ENCODE data around the gene USP4.
"Not testable (repeated sequence)": the region's sequence is repeated elsewhere in the genome, so short reads cannot be mapped to it uniquely, and the experiment has no call there.

Gene USP4

DNA sequence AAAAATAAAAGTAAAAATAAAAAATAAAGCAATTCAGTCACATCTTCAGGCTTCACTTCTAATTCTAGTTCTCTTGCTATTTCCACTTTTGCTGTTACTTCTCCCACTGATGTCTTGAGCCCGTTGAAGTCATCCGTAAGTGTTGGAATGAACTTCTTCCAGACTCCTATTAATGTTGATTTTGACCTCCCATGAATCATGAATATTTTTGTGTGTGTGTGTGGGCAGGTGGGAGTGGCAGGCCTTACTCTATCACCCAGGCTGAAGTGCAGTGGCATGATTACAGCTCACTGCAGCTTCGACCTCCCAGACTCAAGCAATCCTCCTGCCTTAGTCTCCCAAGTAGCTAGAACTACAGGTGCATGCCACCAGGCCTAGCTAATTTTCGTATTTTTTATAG lies 10.7 kb downstream of the USP4 start:
- Histone ChIP-seq H3K27ac (no peak overlapping the region), H3K9me3 (no peaks in the 10 kb centered on the region), H3K4me1 (no peaks in the 10 kb centered on the region), H3K9ac (no peak overlapping the region), H3K27me3 (no peaks in the 10 kb centered on the region), H3K4me2 (no peak overlapping the region), H3K36me3 (peaks cover 100% of the 10 kb centered on the region), H3K4me3 (no peak overlapping the region), H4K20me1 (peaks cover 38% of the 10 kb centered on the region; the same call in 1 of the 2 replicates)
- no peak for TF ChIP-seq Cebpa-rat (IDR thresholded peaks at IDR 0.05)

DNA sequence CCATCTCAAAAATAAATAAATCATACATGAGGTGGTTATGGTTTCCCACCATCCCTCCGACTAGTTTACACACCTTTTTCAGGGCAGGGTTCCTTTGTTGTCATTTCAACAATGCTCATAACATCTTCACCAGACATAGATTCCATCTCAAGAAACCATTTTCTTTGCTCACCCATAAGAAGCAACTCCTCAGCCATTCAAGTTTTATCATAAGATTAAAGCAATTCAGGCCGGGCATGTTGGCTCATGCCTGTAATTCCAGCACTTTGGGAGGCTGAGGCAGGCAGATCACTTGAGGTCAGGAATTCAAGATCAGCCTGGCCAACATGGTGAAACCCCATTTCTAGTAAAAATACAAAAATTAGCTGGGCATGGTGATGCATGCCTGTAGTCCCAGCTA lies 11.5 kb downstream of the USP4 start:
- H3K27ac ChIP-seq, H3K4me3 ChIP-seq, H3K4me2 ChIP-seq, H3K9ac ChIP-seq, H3K4me1 ChIP-seq, H3K27me3 ChIP-seq, H3K9me3 ChIP-seq: not testable (repeated sequence)
- H3K36me3 ChIP-seq = peaks cover 100% of the 10 kb centered on the region
- H4K20me1 ChIP-seq = peaks cover 33% of the 10 kb centered on the region; the same call in 1 of the 2 replicates

DNA sequence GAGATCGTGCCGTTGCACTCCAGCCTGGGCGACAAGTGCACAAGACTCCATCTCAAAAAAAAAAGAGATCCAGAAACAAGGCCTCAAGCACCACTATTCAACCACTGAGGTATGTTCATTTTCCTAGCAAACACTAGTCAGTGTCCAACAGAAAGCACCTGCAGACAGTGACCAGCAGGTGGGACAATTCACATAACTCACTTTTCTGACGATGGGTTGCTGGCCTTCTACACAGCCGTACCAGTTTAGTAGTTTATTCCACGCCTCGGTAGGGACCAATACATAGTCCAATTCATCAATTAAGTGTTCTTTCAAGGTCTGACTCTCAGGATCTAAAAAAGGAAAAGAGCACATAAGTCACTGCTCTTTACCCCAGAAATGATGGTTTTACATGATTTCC lies 12.4 kb downstream of the USP4 start:
- Histone ChIP-seq H3K9me3 (no peaks in the 10 kb centered on the region), H3K36me3 (peaks cover 100% of the 10 kb centered on the region), H3K27ac (no peak overlapping the region), H3K27me3 (no peaks in the 10 kb centered on the region), H3K4me3 (no peak overlapping the region), H3K4me1 (no peaks in the 10 kb centered on the region), H3K4me2 (no peak overlapping the region), H4K20me1 (peaks cover 35% of the 10 kb centered on the region; the same call in 1 of the 2 replicates), H3K9ac (no peak overlapping the region)
- TF ChIP-seq Cebpa-rat (IDR thresholded peaks at IDR 0.05) = no peak

DNA sequence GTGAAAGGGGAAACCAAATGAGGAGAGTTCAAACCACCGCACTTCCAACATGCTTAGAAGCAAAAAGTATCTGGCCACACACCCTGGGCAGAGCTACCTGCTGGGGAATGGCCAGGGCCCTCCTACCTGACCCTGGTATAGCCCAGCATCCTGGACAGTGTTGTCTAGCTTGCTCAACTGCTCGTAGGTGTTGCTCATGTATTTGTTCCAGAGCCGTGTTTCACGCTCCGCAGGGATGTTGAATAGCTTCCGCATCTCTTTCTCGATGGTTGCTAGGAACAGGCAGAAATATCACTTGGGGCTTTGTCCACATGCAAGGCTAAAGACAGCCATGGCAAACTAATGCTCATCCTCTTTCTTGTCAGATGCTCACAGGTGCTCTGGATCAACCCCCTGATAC lies 15.1 kb downstream of the USP4 start:
- no peak for TF ChIP-seq Cebpa-rat (IDR thresholded peaks at IDR 0.05)
- no peak overlapping the region for H3K4me2 ChIP-seq
- H4K20me1 ChIP-seq = peaks cover 26% of the 10 kb centered on the region; the same call in 1 of the 2 replicates
- H3K4me3 ChIP-seq = no peak overlapping the region
- no peak overlapping the region for H3K9ac ChIP-seq
- H3K9me3 ChIP-seq = no peaks in the 10 kb centered on the region
- H3K36me3 ChIP-seq = peaks cover 100% of the 10 kb centered on the region
- H3K27ac ChIP-seq = no peak overlapping the region
- no peaks in the 10 kb centered on the region for H3K4me1 ChIP-seq
- no peaks in the 10 kb centered on the region for H3K27me3 ChIP-seq

DNA sequence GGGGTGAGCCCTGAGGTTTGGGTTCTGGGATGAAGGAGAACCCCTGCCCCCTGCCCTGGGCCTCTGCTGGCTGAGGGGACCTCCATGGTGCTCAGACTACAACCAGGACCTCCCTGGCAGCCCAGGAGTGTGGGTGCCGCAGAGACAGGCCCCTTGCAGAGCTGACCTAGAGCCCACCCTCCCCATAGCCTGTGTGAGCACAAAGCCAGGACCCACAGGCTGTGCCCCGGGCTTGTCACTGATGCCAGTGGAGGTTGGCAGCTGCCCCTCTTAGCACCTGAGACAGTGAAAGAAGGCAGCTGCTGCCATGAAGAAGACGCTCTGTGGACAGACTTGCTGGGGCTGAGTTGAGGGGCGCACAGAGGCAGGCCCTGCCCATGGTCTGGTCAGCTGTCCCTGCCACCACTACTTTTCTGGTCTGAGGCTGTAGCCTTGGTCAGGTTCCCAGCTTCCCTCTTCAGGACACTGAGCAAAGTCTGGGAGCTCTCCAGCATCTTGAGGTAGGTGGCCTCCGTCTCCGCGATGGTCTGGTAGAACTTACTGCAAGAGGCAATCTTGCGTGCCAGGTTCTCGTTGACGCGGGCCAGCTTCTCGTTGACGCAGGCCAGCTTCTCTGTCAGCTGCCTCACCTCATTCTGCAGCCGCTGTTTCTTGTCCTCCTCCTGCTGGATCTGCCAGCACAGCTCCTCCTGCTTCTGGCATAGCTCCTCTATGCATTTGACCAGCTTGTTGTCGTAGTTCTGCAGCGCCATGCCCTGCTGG lies 23.0 kb downstream of the USP4 start:
- Histone ChIP-seq H3K9me3 (no peaks in the 10 kb centered on the region), H3K27ac (no peak overlapping the region), H3K36me3 (peaks cover 99% of the 10 kb centered on the region), H3K9ac (no peak overlapping the region), H3K4me1 (peaks cover 10% of the 10 kb centered on the region), H3K27me3 (no peaks in the 10 kb centered on the region), H3K4me3 (no peak overlapping the region), H3K4me2 (no peak overlapping the region), H4K20me1 (peaks cover 5% of the 10 kb centered on the region; the same call in 1 of the 2 replicates)
- no peak for TF ChIP-seq Cebpa-rat (IDR thresholded peaks at IDR 0.05)

DNA sequence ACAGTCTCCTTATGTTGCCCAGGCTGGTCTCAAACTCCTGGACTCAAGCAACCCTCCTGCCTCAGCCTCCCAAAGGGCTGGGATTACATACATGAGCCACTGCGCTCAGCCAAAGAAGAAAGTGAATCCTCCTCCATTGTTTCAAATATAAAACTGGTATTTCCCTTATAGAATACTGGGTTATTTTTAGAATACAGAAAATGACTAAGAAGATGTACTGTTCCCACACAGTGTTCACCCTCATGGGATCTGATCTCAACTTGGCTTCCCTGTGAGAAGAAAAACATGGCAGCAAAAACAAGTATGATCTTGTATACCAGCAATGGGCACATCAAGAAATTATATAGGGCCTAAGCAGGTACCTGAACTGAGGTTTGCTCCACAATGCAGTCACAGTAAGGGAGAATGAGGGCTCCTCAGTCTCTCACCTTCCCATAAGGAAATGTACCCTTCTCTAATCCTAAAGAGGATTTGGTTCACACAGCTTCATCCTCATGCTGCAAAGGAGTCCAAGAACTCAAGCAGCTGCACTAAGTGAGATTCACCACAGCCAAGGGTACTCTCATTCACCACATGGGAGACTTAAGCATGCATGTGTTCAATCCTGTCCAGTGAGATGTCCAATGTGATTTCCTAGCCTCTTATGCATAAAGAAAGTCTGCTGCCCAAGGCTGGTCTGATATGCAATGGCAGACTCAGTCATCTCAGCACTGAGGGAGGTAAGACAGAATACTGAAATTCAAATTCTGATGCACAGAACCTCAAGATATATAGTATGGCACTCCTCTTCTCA lies 25.8 kb downstream of the USP4 start:
- H3K27ac ChIP-seq = 0 out of 2 replicates have a peak overlapping the region, but pooled peaks have one; percentile 10
- no peak overlapping the region for H3K4me3 ChIP-seq
- no peaks in the 10 kb centered on the region for H3K27me3 ChIP-seq
- peaks cover 99% of the 10 kb centered on the region for H3K36me3 ChIP-seq
- H4K20me1 ChIP-seq = no peaks in the 10 kb centered on the region
- no peak for TF ChIP-seq Cebpa-rat (IDR thresholded peaks at IDR 0.05)
- H3K4me1 ChIP-seq = peaks cover 10% of the 10 kb centered on the region
- H3K4me2 ChIP-seq = peak overlapping the region; percentile 29; the same call in 1 of the 2 replicates
- H3K9me3 ChIP-seq = no peaks in the 10 kb centered on the region
- no peak overlapping the region for H3K9ac ChIP-seq

DNA sequence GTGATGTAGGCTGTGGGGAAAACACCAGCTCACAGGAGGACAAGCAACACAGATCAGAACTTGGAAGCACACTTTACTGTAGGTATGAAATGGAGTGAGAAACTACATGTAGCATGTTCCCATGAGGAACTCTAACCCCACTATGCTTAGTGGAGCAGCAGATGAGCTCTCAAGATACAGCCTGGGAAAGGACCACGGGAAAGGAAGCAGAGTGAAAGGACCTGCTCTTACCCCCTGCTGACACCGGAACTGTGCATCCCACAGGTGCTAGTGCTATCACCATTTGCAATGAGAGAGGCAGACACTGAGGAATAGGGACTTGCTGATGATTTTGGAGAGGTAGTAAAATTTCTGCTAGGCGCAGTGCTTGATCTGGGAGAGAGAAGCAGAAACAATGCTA lies 28.6 kb downstream of the USP4 start:
- Histone ChIP-seq H3K36me3 (peaks cover 99% of the 10 kb centered on the region), H3K27ac (no peak overlapping the region), H4K20me1 (no peaks in the 10 kb centered on the region; the same call in 1 of the 2 replicates), H3K4me1 (peaks cover 10% of the 10 kb centered on the region), H3K4me2 (no peak overlapping the region), H3K4me3 (no peak overlapping the region), H3K27me3 (no peaks in the 10 kb centered on the region), H3K9ac (no peak overlapping the region), H3K9me3 (no peaks in the 10 kb centered on the region)
- no peak for TF ChIP-seq Cebpa-rat (IDR thresholded peaks at IDR 0.05)

DNA sequence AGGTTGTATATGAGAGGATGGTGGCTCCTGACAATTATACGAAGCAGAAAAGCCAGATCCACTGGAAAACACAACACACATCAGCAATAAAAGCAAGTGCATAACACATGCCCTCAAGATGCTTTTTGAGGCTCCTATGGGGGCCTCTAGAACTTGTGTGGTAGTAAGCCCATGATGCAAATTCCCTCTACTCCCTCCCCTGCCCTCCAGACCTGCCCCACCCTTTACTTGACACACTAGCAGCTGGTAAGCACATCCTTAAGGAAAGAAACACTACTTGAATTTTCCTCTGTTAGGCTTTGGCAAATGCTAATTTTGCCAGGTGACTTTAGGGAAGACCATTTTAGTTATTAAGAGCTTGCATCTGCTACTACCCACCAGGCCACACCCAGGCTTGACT lies 29.2 kb downstream of the USP4 start:
- Histone ChIP-seq H3K9ac (no peak overlapping the region), H3K4me1 (peaks cover 16% of the 10 kb centered on the region), H3K36me3 (peaks cover 99% of the 10 kb centered on the region), H3K9me3 (no peaks in the 10 kb centered on the region), H3K27me3 (no peaks in the 10 kb centered on the region), H3K27ac (no peak overlapping the region), H3K4me2 (no peak overlapping the region), H4K20me1 (no peaks in the 10 kb centered on the region; the same call in 1 of the 2 replicates), H3K4me3 (no peak overlapping the region)
- no peak for TF ChIP-seq Cebpa-rat (IDR thresholded peaks at IDR 0.05)

DNA sequence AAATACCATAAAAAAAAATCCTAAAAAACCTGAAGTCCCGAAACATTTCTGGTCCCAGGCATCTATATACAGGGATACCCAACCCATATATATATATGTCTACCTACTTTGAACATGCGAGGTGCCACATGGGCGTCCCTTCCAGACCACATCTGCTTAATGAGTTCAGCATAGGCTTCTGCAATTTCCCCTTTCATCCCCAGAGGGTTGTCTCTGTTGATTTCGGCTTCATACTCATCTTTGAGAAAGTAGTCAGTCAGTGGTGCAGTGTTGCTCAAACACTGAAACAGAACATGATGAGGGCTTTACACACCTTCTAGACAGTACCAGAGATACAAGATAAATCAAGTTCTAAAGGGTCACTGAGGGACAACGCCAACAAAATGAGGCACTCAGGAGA lies 34.2 kb downstream of the USP4 start:
- H4K20me1 ChIP-seq = peaks cover 7% of the 10 kb centered on the region; the same call in 1 of the 2 replicates
- H3K36me3 ChIP-seq = peaks cover 100% of the 10 kb centered on the region

DNA sequence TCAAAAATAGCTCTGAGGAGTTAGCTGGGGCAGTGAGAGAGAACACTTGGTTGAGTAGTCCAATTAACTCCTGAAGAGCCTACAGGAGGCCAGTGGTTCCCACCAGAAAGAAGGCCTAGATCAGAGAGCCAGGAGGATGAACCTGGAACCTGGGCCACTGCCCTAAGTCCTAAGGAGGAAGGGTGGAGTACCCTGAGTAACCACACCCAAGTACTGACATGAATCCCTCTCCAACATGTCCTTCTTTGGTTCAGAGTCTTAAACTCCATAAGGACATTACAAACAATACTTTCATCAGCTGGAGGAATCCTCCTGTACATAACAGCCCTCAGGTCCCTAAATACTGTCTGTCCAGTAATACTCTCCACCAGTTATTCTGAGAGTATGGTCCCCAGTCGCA lies 37.2 kb downstream of the USP4 start:
- Histone ChIP-seq H3K9me3 (no peaks in the 10 kb centered on the region), H3K9ac (no peak overlapping the region), H3K36me3 (peaks cover 100% of the 10 kb centered on the region), H3K4me3 (no peak overlapping the region), H3K27ac (no peak overlapping the region), H3K4me2 (no peak overlapping the region), H3K27me3 (no peaks in the 10 kb centered on the region), H4K20me1 (peaks cover 7% of the 10 kb centered on the region; the same call in 1 of the 2 replicates), H3K4me1 (peaks cover 9% of the 10 kb centered on the region)
- no peak for TF ChIP-seq Cebpa-rat (IDR thresholded peaks at IDR 0.05)

More for the DNA sequence above, 34.2 kb downstream of the USP4 start:
- no peak overlapping the region for H3K4me3 ChIP-seq
- H3K9me3 ChIP-seq = no peaks in the 10 kb centered on the region
- 0 out of 2 replicates have a peak overlapping the region, but pooled peaks have one; percentile 49 for H3K27ac ChIP-seq
- H3K9ac ChIP-seq = no peak overlapping the region
- no peak for TF ChIP-seq Cebpa-rat (IDR thresholded peaks at IDR 0.05)
- H3K4me1 ChIP-seq = peaks cover 9% of the 10 kb centered on the region
- H3K4me2 ChIP-seq = no peak overlapping the region
- no peaks in the 10 kb centered on the region for H3K27me3 ChIP-seq

Data from BLaER1 (cell line).